GM12892 (cell line): ENCODE data around the gene MLANA.

Experiments used
- POLR2A ChIP-seq: IDR thresholded peaks from 2 replicates; pipeline ENCODE4 v1.6.1; 2011; ENCODE audit warnings: low read depth, low read length, control low read depth
- POLR2AphosphoS5 ChIP-seq: IDR thresholded peaks from 2 replicates; pipeline ENCODE4 v1.6.1; 2011; ENCODE audit warnings: low read depth, low read length, control low read depth
- TAF1 ChIP-seq: IDR thresholded peaks from 2 replicates; pipeline ENCODE4 v1.6.1; 2011; ENCODE audit warnings: low read depth, mild to moderate bottlenecking, control low read depth, low read length, borderline replicate concordance

GRCh38 chr9:5853617-5854016 lies 37.1 kb upstream of the MLANA start:
- TF ChIP-seq POLR2AphosphoS5, result no peak
- TF ChIP-seq TAF1, result no peak
- no peak for TF ChIP-seq POLR2A
